Calu3 (cell line): ENCODE data around the gene RCAN3. TPM values are rescaled to one million over a fixed set of nuclear protein-coding genes. Genes with fewer than 3 reads are reported as not detected.

Source experiments
- BruUV-seq: library from RNA; stranded (reverse); fragments of 400-500 nt; replicated peaks from 2 replicates; lab custom pipeline; 2021; lab: Mats Ljungman, UMichigan
- CTCF ChIA-PET: fragments of 300-600 bp; sonication (Branson Sonifier 250); formaldehyde crosslinking; loops from one replicate; lab custom pipeline; 2022; ENCODE audit warnings: antibody characterized with exemption; lab: Charles Lee
- DNase-seq: peaks from one replicate; pipeline ENCODE4 v3.0.0; 2022
- H3K27ac Mint-ChIP-seq: one replicate; pipeline ENCODE4 v1.8.0; 2022; ENCODE audit warnings: mixed read lengths; ENCODE audit not compliant: unreplicated experiment
- H3K27me3 Mint-ChIP-seq: one replicate; pipeline ENCODE4 v1.8.0; 2022; ENCODE audit warnings: mixed read lengths; ENCODE audit not compliant: unreplicated experiment
- H3K36me3 Mint-ChIP-seq: one replicate; pipeline ENCODE4 v1.8.0; 2022; ENCODE audit warnings: mild to moderate bottlenecking, moderate library complexity, mixed read lengths; ENCODE audit not compliant: insufficient read depth, unreplicated experiment
- H3K4me1 Mint-ChIP-seq: one replicate; pipeline ENCODE4 v1.8.0; 2022; ENCODE audit warnings: mild to moderate bottlenecking, low read depth, mixed read lengths; ENCODE audit not compliant: unreplicated experiment
- H3K4me3 Mint-ChIP-seq: one replicate; pipeline ENCODE4 v1.8.0; 2022; ENCODE audit warnings: mild to moderate bottlenecking, low read depth, moderate library complexity, mixed read lengths; ENCODE audit not compliant: unreplicated experiment
- H3K9me3 Mint-ChIP-seq: one replicate; pipeline ENCODE4 v1.8.0; 2022; ENCODE audit warnings: low read depth, mixed read lengths; ENCODE audit not compliant: unreplicated experiment
- CTCF ChIP-seq: fragments of 200-600 bp; IDR thresholded peaks from one replicate; pipeline ENCODE4 v1.8.0; 2022; ENCODE audit warnings: antibody characterized with exemption; ENCODE audit not compliant: unreplicated experiment
- intact Hi-C: fragments of 100-400 bp; cut with micrococcal nuclease; formaldehyde crosslinking; loops from one replicate; pipeline ENCODE4 v1.10.0; 2022; ENCODE audit not compliant: unreplicated experiment
- total RNA-seq: library from RNA; stranded (reverse); gene quantifications from 2 replicates; pipeline ENCODE4 v1.2.3, GENCODE V29; 2022

RCAN3 gene
- total RNA-seq, 1 experiment from 2014 or later, result 15.3 TPM

GRCh38 chr1:24572301-24572700 lies 69.7 kb downstream of the RCAN3 start:
- H3K4me1 Mint-ChIP-seq, result peaks cover 21% of the 10 kb centered on the region
- CTCF ChIA-PET, result no interaction called here

GRCh38 chr1:24575905-24576587 lies 73.4 kb downstream of the RCAN3 start:
- Mint-ChIP-seq H3K36me3 (peaks cover 24% of the 10 kb centered on the region), H3K27me3 (no peaks in the 10 kb centered on the region), H3K27ac (peak overlapping the region; percentile 58), H3K4me1 (peaks cover 10% of the 10 kb centered on the region), H3K9me3 (no peaks in the 10 kb centered on the region), H3K4me3 (peak overlapping the region; percentile 28)
- CTCF ChIA-PET, result interaction anchor here (0.7 to 1.4 kb wide), 4 partner anchors 11 to 656 kb away, joined by 3 to 6 read pairs (median 4); partner anchors contain the start of gene SYF2
- intact Hi-C loops, result no loop called here
- no peak for TF ChIP-seq CTCF
- no TSS peak for BruUV-seq
- DNase-seq, result peak; percentile 34

More at GRCh38 chr1:24572301-24572700, 69.7 kb downstream of the RCAN3 start:
- no peak overlapping the region for H3K27ac Mint-ChIP-seq
- no peak overlapping the region for H3K4me3 Mint-ChIP-seq
- no peaks in the 10 kb centered on the region for H3K9me3 Mint-ChIP-seq
- H3K27me3 Mint-ChIP-seq, result no peaks in the 10 kb centered on the region
- no peak for DNase-seq
- TF ChIP-seq CTCF, result no peak
- BruUV-seq, result no TSS peak
- intact Hi-C loops, result no loop called here
- peaks cover 13% of the 10 kb centered on the region for H3K36me3 Mint-ChIP-seq

GRCh38 chr1:24578846-24579245 lies 76.2 kb downstream of the RCAN3 start:
- TF ChIP-seq CTCF, result no peak
- intact Hi-C loops, result no loop called here
- no peak overlapping the region for H3K4me3 Mint-ChIP-seq
- no TSS peak for BruUV-seq
- H3K36me3 Mint-ChIP-seq, result peaks cover 31% of the 10 kb centered on the region
- H3K27me3 Mint-ChIP-seq, result no peaks in the 10 kb centered on the region
- CTCF ChIA-PET, result interaction anchor here (1.4 kb wide), 1 partner anchor 11 kb away, joined by 4 read pairs; no protein-coding TSS in a partner anchor
- no peak overlapping the region for H3K27ac Mint-ChIP-seq
- no peak for DNase-seq
- no peaks in the 10 kb centered on the region for H3K9me3 Mint-ChIP-seq
- H3K4me1 Mint-ChIP-seq, result peaks cover 10% of the 10 kb centered on the region

- CTCF ChIA-PET, result no interaction called here
- H3K9me3 Mint-ChIP-seq, result no peaks in the 10 kb centered on the region
- BruUV-seq, result no TSS peak
- DNase-seq, result no peak
- H3K27ac Mint-ChIP-seq, result no peak overlapping the region
- no peak for TF ChIP-seq CTCF
- no peaks in the 10 kb centered on the region for H3K27me3 Mint-ChIP-seq
- no peak overlapping the region for H3K4me3 Mint-ChIP-seq
- intact Hi-C loops, result no loop called here
- peaks cover 9% of the 10 kb centered on the region for H3K4me1 Mint-ChIP-seq
- peaks cover 32% of the 10 kb centered on the region for H3K36me3 Mint-ChIP-seq
Measured at GRCh38 chr1:24580756-24581155, 78.1 kb downstream of the RCAN3 start.
